Stimulated activated CD4-positive, alpha-beta T cell treated with anti-CD3 and anti-CD28 coated beads, Interleukin-12 subunit alpha, Interleukin-12 subunit beta, amount 100 ng/mL, for 48 hours (primary cell): Measurements from ENCODE around the gene GRHPR.
"Not testable (repeated sequence)": the region's sequence is repeated elsewhere in the genome, so short reads cannot be mapped to it uniquely, and the experiment has no call there.

Experiments used
- DNase-seq, 3 donors: peaks; one replicate each; pipeline ENCODE4 v3.0.0-alpha.2; 2020; ENCODE audit warnings: low read depth in 2 of 3, low spot score in 1 of 3

The GRHPR gene

GRCh38 chr9:37474438-37474837, 51.9 kb downstream of the GRHPR start:
- DNase-seq, result no peak

DNA sequence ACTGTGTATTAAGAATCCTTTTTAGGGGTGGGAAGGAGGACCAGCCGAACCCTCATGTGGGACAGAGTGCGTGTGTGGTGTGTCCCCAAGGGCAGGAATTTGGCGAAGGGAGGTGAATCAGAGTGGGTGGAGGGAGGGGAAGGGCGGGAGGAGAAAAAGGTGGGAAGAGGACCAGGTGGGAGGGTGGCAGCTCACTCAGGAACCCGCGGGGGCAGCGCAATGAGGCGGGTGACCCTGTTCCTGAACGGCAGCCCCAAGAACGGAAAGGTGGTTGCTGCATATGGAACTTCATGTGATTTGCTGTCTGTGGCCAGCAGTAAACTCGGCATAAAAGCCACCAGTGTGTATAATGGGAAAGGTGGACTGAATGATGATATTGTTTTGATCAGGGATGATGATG, 54.4 kb downstream of the GRHPR start:
- no peak for DNase-seq

DNA sequence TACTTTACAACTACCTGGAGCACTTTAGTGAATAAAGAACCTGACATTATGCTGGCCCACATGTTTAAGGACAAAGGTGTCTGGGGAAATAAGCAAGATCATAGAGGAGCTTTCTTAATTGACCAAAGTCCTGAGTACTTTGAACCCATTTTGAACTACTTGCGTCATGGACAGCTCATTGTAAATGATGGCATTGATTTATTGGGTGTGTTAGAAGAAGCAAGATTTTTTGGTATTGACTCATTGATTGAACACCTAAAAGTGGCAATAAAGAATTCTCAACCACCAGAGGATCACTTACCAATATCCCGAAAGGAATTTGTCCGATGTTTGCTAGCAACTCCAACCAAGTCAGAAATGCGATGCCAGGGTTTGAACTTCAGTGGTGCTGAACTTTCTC, 54.9 kb downstream of the GRHPR start:
- DNase-seq, result not testable (repeated sequence)

- not testable (repeated sequence) for DNase-seq
Observed at GRCh38 chr9:37477987-37478619, 55.6 kb downstream of the GRHPR start.

DNA sequence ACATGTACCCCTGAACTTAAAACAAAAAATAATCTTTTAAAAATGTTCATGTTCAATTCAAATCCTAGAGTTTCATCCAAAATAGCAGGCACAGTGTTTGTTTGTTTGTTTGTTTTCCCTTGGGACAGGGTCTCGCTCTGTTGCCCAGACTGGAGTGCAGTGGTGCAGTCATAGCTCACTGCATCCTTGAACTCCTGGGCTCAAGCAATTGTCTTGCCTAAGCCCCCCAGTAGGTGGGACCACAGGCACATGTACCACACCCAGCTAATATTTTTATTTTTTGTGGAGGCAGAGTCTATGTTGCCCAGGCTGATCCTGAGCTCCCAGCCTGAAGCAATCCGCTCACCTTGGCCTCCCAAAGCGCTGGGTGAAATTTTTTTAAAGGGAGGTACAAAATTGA, 58.3 kb downstream of the GRHPR start:
- DNase-seq, result no peak

DNA sequence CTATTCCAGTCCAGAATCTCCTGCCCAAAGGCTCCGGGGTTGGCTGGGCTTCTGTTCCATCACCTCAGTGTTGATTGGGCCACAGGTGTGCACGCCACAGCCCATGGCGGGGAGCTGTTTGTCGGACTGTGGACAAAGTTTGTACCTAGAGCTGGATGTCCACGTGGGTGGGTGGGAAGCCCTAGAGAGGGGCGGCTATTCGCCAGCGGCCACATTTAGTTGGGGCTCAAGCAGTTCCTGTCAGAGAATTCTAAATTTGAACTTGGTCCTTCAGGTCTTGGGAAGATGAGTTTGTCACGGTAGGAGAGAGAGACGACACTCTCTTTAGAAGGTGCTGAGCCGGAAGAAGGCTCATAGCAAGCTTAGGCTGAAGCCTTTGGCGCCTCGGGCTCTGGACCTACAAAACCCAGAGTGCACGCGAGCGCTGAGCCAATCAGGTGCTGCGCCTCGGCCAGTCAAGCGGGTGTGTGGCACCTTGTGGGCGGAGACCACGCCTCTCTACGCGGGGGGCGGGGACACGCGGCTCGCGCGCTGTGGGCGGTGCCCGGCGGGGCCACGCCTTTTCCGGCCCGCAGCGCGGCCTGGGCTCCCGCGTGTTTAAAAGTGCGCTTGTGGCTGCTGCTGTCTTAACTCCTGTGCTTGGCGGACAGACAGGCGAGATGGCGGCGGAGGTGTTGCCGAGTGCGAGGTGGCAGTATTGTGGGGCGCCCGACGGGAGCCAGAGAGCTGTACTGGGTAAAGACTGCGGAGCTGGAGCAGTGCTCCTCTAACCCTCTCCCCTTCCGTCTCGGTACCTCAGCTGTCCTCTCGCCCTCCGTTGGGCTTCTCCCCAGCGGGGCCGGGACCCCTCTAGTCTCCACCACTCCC, 63.1 kb downstream of the GRHPR start, which contains the start of gene POLR1E:
Gene POLR1E, plus strand, starts transcription at position 560 of the 867 bp plus-strand sequence. Its CDS starts 100 bp downstream, at position 660.
- DNase-seq, result peak; percentile 94 to 96 (median 95)

- peak in 1 of 3 donors; percentile 14 for DNase-seq
Observed at GRCh38 chr9:37486256-37486615, 63.7 kb downstream of the GRHPR start.
